ENCODE measurements around the gene S100A4. TPM values are rescaled to one million over a fixed set of nuclear protein-coding genes. Genes with fewer than 3 reads are reported as not detected.
"Not testable (repeated sequence)": the region's sequence is repeated elsewhere in the genome, so short reads cannot be mapped to it uniquely, and the experiment has no call there.

Gene S100A4
- total RNA-seq, 1 donor from 2014 or later: 2.8 TPM

- Mint-ChIP-seq H3K27ac (ENCODE audit: unreplicated experiment) (no peak overlapping the region), H3K27me3 (ENCODE audit: unreplicated experiment) (peaks cover 2% of the 10 kb centered on the region), H3K4me3 (ENCODE audit: unreplicated experiment) (no peak overlapping the region)
These were observed 32.9 kb upstream of the S100A4 start for GRCh38 chr1:153578490-153578889.

GRCh38 chr1:153577624-153578051 is 32.0 kb upstream of the S100A4 start:
- Mint-ChIP-seq H3K27ac (ENCODE audit: unreplicated experiment) (no peak overlapping the region), H3K36me3 (ENCODE audit: low read depth, unreplicated experiment) (no peaks in the 10 kb centered on the region), H3K4me1 (ENCODE audit: unreplicated experiment) (no peaks in the 10 kb centered on the region), H3K4me3 (ENCODE audit: unreplicated experiment) (no peak overlapping the region), H3K9me3 (ENCODE audit: unreplicated experiment) (no peaks in the 10 kb centered on the region), H3K27me3 (ENCODE audit: unreplicated experiment) (peaks cover 2% of the 10 kb centered on the region)
- no peak for TF ChIP-seq CTCF (IDR thresholded peaks at IDR 0.05; ENCODE audit: unreplicated experiment)
- DNase-seq (ENCODE audit: low spot score): no peak

More at GRCh38 chr1:153578490-153578889, 32.9 kb upstream of the S100A4 start:
- TF ChIP-seq CTCF (IDR thresholded peaks at IDR 0.05; ENCODE audit: unreplicated experiment): no peak
- Mint-ChIP-seq H3K9me3 (ENCODE audit: unreplicated experiment) (no peaks in the 10 kb centered on the region), H3K36me3 (ENCODE audit: low read depth, unreplicated experiment) (no peaks in the 10 kb centered on the region), H3K4me1 (ENCODE audit: unreplicated experiment) (no peaks in the 10 kb centered on the region)
- no peak for DNase-seq (ENCODE audit: low spot score)

GRCh38 chr1:153577138-153577537 is 31.5 kb upstream of the S100A4 start:
- H3K4me1 Mint-ChIP-seq (ENCODE audit: unreplicated experiment): no peaks in the 10 kb centered on the region
- no peak overlapping the region for H3K4me3 Mint-ChIP-seq (ENCODE audit: unreplicated experiment)
- no peak overlapping the region for H3K27ac Mint-ChIP-seq (ENCODE audit: unreplicated experiment)
- peaks cover 2% of the 10 kb centered on the region for H3K27me3 Mint-ChIP-seq (ENCODE audit: unreplicated experiment)
- no peaks in the 10 kb centered on the region for H3K9me3 Mint-ChIP-seq (ENCODE audit: unreplicated experiment)
- H3K36me3 Mint-ChIP-seq (ENCODE audit: low read depth, unreplicated experiment): no peaks in the 10 kb centered on the region
- no peak for TF ChIP-seq CTCF (IDR thresholded peaks at IDR 0.05; ENCODE audit: unreplicated experiment)
- DNase-seq (ENCODE audit: low spot score): no peak

GRCh38 chr1:153575497-153575896 is 29.9 kb upstream of the S100A4 start:
- not testable (repeated sequence) for H3K9me3 Mint-ChIP-seq (ENCODE audit: unreplicated experiment); H3K27ac Mint-ChIP-seq (ENCODE audit: unreplicated experiment); DNase-seq (ENCODE audit: low spot score); H3K27me3 Mint-ChIP-seq (ENCODE audit: unreplicated experiment); H3K36me3 Mint-ChIP-seq (ENCODE audit: low read depth, unreplicated experiment); H3K4me3 Mint-ChIP-seq (ENCODE audit: unreplicated experiment); H3K4me1 Mint-ChIP-seq (ENCODE audit: unreplicated experiment)

GRCh38 chr1:153575081-153575491 is 29.5 kb upstream of the S100A4 start:
- H3K4me1 Mint-ChIP-seq (ENCODE audit: unreplicated experiment); H3K4me3 Mint-ChIP-seq (ENCODE audit: unreplicated experiment); H3K27ac Mint-ChIP-seq (ENCODE audit: unreplicated experiment); H3K9me3 Mint-ChIP-seq (ENCODE audit: unreplicated experiment); DNase-seq (ENCODE audit: low spot score); H3K36me3 Mint-ChIP-seq (ENCODE audit: low read depth, unreplicated experiment); H3K27me3 Mint-ChIP-seq (ENCODE audit: unreplicated experiment): not testable (repeated sequence)

- DNase-seq (ENCODE audit: low spot score): no peak
- H3K27ac Mint-ChIP-seq (ENCODE audit: unreplicated experiment): no peak overlapping the region
- H3K4me1 Mint-ChIP-seq (ENCODE audit: unreplicated experiment): peaks cover 16% of the 10 kb centered on the region
- H3K27me3 Mint-ChIP-seq (ENCODE audit: unreplicated experiment): peaks cover 10% of the 10 kb centered on the region
- TF ChIP-seq CTCF (IDR thresholded peaks at IDR 0.05; ENCODE audit: unreplicated experiment): no peak
- no peak overlapping the region for H3K4me3 Mint-ChIP-seq (ENCODE audit: unreplicated experiment)
- H3K9me3 Mint-ChIP-seq (ENCODE audit: unreplicated experiment): no peaks in the 10 kb centered on the region
- H3K36me3 Mint-ChIP-seq (ENCODE audit: low read depth, unreplicated experiment): no peaks in the 10 kb centered on the region
These were observed 27.7 kb upstream of the S100A4 start for GRCh38 chr1:153573351-153573750.
